GM23248 (cell line): ENCODE measurements around the gene HSD17B14.

Source experiments
- EZH2 ChIP-seq: fragments of 200-600 bp; sonication (generic); IDR thresholded peaks from 2 replicates; pipeline ENCODE4 v1.6.1; 2018; ENCODE audit warnings: antibody characterized with exemption, mild to moderate bottlenecking; ENCODE audit not compliant: insufficient read depth, poor library complexity, severe bottlenecking
- EZH2phosphoT487 ChIP-seq: fragments of 200-600 bp; sonication (generic); IDR thresholded peaks from 2 replicates; pipeline ENCODE4 v1.6.1; 2018; ENCODE audit warnings: antibody characterized with exemption, moderate library complexity, mild to moderate bottlenecking, low read depth; ENCODE audit not compliant: insufficient read depth

GRCh38 chr19:48866692-48867091 lies 30.4 kb upstream of the HSD17B14 start:
- TF ChIP-seq EZH2 = no peak
- no peak for TF ChIP-seq EZH2phosphoT487
